OCI-LY1 (cell line): ENCODE data around the gene MR1.

Experiments
- H2AFZ ChIP-seq: fragments of 200-600 bp; sonication (generic), shearing (Covaris generic); 2 replicates; pipeline ENCODE4 v1.6.0; 2014; ENCODE audit warnings: antibody characterized with exemption, mild to moderate bottlenecking, low read length
- H3F3A ChIP-seq: fragments of 200-600 bp; sonication (generic), shearing (Covaris generic); 2 replicates; pipeline ENCODE4 v1.6.0; 2014; ENCODE audit warnings: mild to moderate bottlenecking, antibody characterized with exemption, low read length, moderate library complexity; ENCODE audit not compliant: insufficient read depth
- H3K27ac ChIP-seq: fragments of 200-600 bp; sonication (generic); 2 replicates; pipeline ENCODE4 v1.5.1; 2014; ENCODE audit warnings: low read length, mixed run types, mild to moderate bottlenecking, low read depth; ENCODE audit not compliant: poor library complexity, severe bottlenecking
- H3K27me3 ChIP-seq: fragments of 200-600 bp; sonication (generic); 2 replicates; pipeline ENCODE4 v1.6.0; 2014; ENCODE audit warnings: antibody characterized with exemption, mild to moderate bottlenecking, low read length, moderate library complexity; ENCODE audit not compliant: insufficient read depth
- H3K36me3 ChIP-seq: fragments of 200-600 bp; sonication (generic); 2 replicates; pipeline ENCODE4 v1.6.1; 2014; ENCODE audit warnings: mild to moderate bottlenecking, antibody characterized with exemption, low read length, moderate library complexity, mixed read lengths; ENCODE audit not compliant: insufficient read depth
- H3K4me1 ChIP-seq: fragments of 200-600 bp; sonication (generic); 2 replicates; pipeline ENCODE4 v1.5.1; 2014; ENCODE audit warnings: mild to moderate bottlenecking, low read length, moderate library complexity; ENCODE audit not compliant: insufficient read depth, severe bottlenecking
- H3K4me2 ChIP-seq: fragments of 200-600 bp; sonication (generic), shearing (Covaris generic); 2 replicates; pipeline ENCODE4 v1.6.1; 2014; ENCODE audit warnings: low read length
- H3K4me3 ChIP-seq: fragments of 200-600 bp; sonication (generic); 2 replicates; pipeline ENCODE4 v1.5.1; 2014; ENCODE audit warnings: low read length, low read depth, mild to moderate bottlenecking, mixed read lengths; ENCODE audit not compliant: poor library complexity, severe bottlenecking
- H3K79me2 ChIP-seq: fragments of 200-600 bp; shearing (Covaris generic); 2 replicates; pipeline ENCODE4 v1.6.1; 2016; ENCODE audit warnings: mixed run types, low read length, mixed read lengths; ENCODE audit not compliant: insufficient read depth
- H3K9ac ChIP-seq: fragments of 200-600 bp; sonication (generic), shearing (Covaris generic); 2 replicates; pipeline ENCODE4 v1.6.1; 2014; ENCODE audit warnings: mild to moderate bottlenecking, low read length, mixed read lengths
- H3K9me2 ChIP-seq: fragments of 200-600 bp; sonication (generic), shearing (Covaris generic); 2 replicates; pipeline ENCODE4 v1.6.1; 2014; ENCODE audit warnings: low read depth, mild to moderate bottlenecking, low read length, mixed read lengths
- H3K9me3 ChIP-seq: fragments of 200-600 bp; shearing (Covaris generic); 2 replicates; pipeline ENCODE4 v1.6.1; 2014; ENCODE audit warnings: low read length, mixed read lengths
- H4K20me1 ChIP-seq: fragments of 200-600 bp; sonication (generic), shearing (Covaris generic); 2 replicates; pipeline ENCODE4 v1.6.0; 2016; ENCODE audit warnings: mild to moderate bottlenecking, low read length; ENCODE audit not compliant: insufficient read depth
- CTCF ChIP-seq: fragments of 200-600 bp; sonication (generic), shearing (Covaris generic); IDR thresholded peaks from 2 replicates; pipeline ENCODE4 v1.5.1; 2017; ENCODE audit warnings: mild to moderate bottlenecking, antibody characterized with exemption, low read length, moderate library complexity, mixed read lengths
- EZH2 ChIP-seq: fragments of 200-600 bp; sonication (generic), shearing (Covaris generic); IDR thresholded peaks from 2 replicates; pipeline ENCODE4 v1.8.0; 2017; ENCODE audit warnings: borderline replicate concordance, mixed run types, mild to moderate bottlenecking, antibody characterized with exemption, low read length, moderate library complexity, mixed read lengths

MR1 gene

GRCh38 chr1:181103399-181103798 lies 69.6 kb downstream of the MR1 start:
- Histone ChIP-seq H3F3A (no peaks in the 10 kb centered on the region), H3K79me2 (no peaks in the 10 kb centered on the region), H3K4me1 (peaks cover 16% of the 10 kb centered on the region), H3K9me3 (no peaks in the 10 kb centered on the region), H3K9ac (no peak overlapping the region), H3K9me2 (no peaks in the 10 kb centered on the region), H3K4me3 (no peak overlapping the region), H3K27ac (no peak overlapping the region), H4K20me1 (no peaks in the 10 kb centered on the region), H2AFZ (no peak overlapping the region), H3K36me3 (no peaks in the 10 kb centered on the region), H3K27me3 (peaks cover 15% of the 10 kb centered on the region), H3K4me2 (no peak overlapping the region)
- TF ChIP-seq EZH2 (no peak), CTCF (no peak)

GRCh38 chr1:181104042-181104789 lies 70.4 kb downstream of the MR1 start:
- H3K4me2 ChIP-seq, result peak overlapping the region; percentile 87
- no peaks in the 10 kb centered on the region for H4K20me1 ChIP-seq
- no peaks in the 10 kb centered on the region for H3K9me2 ChIP-seq
- no peak overlapping the region for H2AFZ ChIP-seq
- no peaks in the 10 kb centered on the region for H3K9me3 ChIP-seq
- no peaks in the 10 kb centered on the region for H3K79me2 ChIP-seq
- H3K9ac ChIP-seq, result peak overlapping the region; percentile 63; the same call in 1 of the 2 replicates
- peak overlapping the region; percentile 69 for H3K4me3 ChIP-seq
- peaks cover 13% of the 10 kb centered on the region; the same call in 1 of the 2 replicates for H3K27me3 ChIP-seq
- no peak for TF ChIP-seq EZH2
- no peak for TF ChIP-seq CTCF
- no peaks in the 10 kb centered on the region for H3F3A ChIP-seq
- no peaks in the 10 kb centered on the region for H3K36me3 ChIP-seq
- no peak overlapping the region for H3K27ac ChIP-seq
- H3K4me1 ChIP-seq, result peaks cover 16% of the 10 kb centered on the region

GRCh38 chr1:181104790-181105133 lies 71.0 kb downstream of the MR1 start:
- H3K9me2 ChIP-seq, result no peaks in the 10 kb centered on the region
- peak overlapping the region; percentile 69 for H3K4me3 ChIP-seq
- no peaks in the 10 kb centered on the region for H3F3A ChIP-seq
- no peaks in the 10 kb centered on the region for H4K20me1 ChIP-seq
- no peaks in the 10 kb centered on the region for H3K79me2 ChIP-seq
- no peaks in the 10 kb centered on the region for H3K36me3 ChIP-seq
- peaks cover 16% of the 10 kb centered on the region for H3K4me1 ChIP-seq
- H3K9ac ChIP-seq, result peak overlapping the region; percentile 63
- H3K4me2 ChIP-seq, result peak overlapping the region; percentile 87
- H3K27me3 ChIP-seq, result peaks cover 13% of the 10 kb centered on the region; the same call in 1 of the 2 replicates
- H3K9me3 ChIP-seq, result no peaks in the 10 kb centered on the region
- H2AFZ ChIP-seq, result no peak overlapping the region
- TF ChIP-seq CTCF (peak; percentile 32; the same call in 1 of the 2 replicates), EZH2 (no peak)
- H3K27ac ChIP-seq, result no peak overlapping the region
